Measurements from ENCODE around the gene STARD7.
A peak's percentile ranks its signal among the peaks of the same experiment; 100 is the strongest.

Gene STARD7

DNA sequence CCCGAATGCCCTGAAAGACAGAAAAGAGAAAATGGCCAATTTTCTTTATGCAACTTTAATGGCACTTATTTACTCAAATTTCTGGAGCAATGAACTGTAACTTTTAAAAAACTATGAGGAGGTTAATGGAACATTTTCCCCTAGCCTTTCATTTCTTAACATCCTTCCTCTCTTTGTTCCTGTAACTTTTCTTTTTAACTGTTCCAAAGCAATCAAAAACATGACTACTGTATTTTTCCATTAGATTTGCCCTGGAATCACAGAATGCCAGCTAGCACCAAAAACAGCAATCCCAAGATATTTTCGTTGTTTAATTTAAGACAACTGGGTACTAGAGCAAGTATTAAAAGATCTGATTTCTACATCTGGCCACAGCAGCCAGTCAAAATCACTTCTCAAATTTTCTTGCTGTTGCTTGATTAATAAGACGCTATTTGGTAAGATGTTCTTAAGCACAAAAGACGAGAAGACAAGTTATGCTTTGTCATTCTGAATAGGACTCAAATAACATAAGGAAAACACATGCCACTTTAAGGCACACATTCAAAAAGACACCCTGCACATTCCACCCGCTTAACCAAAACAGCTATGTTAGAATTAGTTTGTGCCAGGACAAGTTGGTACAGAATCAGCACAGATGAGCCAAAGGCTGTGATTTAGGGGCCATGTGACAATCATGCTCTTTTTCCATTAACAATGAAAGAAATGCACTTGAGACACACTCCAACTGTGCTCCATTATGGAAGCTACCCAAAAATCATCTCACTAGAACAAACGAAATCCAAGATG lies 3.6 kb downstream of the STARD7 start:
- DNase-seq, result no peak
- H3K9ac ChIP-seq (ENCODE audit: low read length), result peak overlapping the region; percentile 80
- no peak overlapping the region for H3K14ac ChIP-seq (ENCODE audit: low read length in 2 of 2)
- peaks cover 15% of the 10 kb centered on the region for H3K4me1 ChIP-seq (ENCODE audit: control insufficient read depth, insufficient read depth, low read depth, low read length)
- H3K9me3 ChIP-seq (ENCODE audit: control insufficient read depth, low read length), result no peaks in the 10 kb centered on the region
- H3K27ac ChIP-seq (ENCODE audit: low read length, poor library complexity, severe bottlenecking), result peak overlapping the region; percentile 31
- no peak overlapping the region for H2BK120ac ChIP-seq (ENCODE audit: low read depth, low read length)
- no peak overlapping the region for H3K4ac ChIP-seq (ENCODE audit: low read depth in 1 of 2, low read length in 2 of 2)
- WGBS, result 93% methylated on average over 5 of the region's 6 CpGs
- H4K8ac ChIP-seq (ENCODE audit: low read length), result no peak overlapping the region
- H3K18ac ChIP-seq (ENCODE audit: low read depth in 1 of 2, low read length in 2 of 2), result no peak overlapping the region
- H3K27me3 ChIP-seq (ENCODE audit: control insufficient read depth in 1 of 2, insufficient read depth in 1 of 2, low read length in 2 of 2), result no peaks in the 10 kb centered on the region
- H2AK5ac ChIP-seq (ENCODE audit: low read length, severe bottlenecking), result no peak overlapping the region
- H3K4me3 ChIP-seq (ENCODE audit: insufficient read depth in 1 of 2, low read depth in 1 of 2, low read length in 2 of 2), result peak overlapping the region in 1 of 2 experiments; percentile 61
- H3K23ac ChIP-seq (ENCODE audit: low read length in 2 of 2), result no peak overlapping the region
- peak overlapping the region; percentile 27 for H3K4me2 ChIP-seq (ENCODE audit: low read length, poor library complexity, severe bottlenecking)
- H3K36me3 ChIP-seq (ENCODE audit: control insufficient read depth in 1 of 2, insufficient read depth in 2 of 2, low read depth in 1 of 2, low read length in 2 of 2), result no peaks in the 10 kb centered on the region
- no peak overlapping the region for H2BK15ac ChIP-seq (ENCODE audit: low read depth, poor library complexity, severe bottlenecking)
- no peak overlapping the region for H4K91ac ChIP-seq (ENCODE audit: low read length)
- no peak overlapping the region for H2BK5ac ChIP-seq (ENCODE audit: low read depth, low read length, poor library complexity, severe bottlenecking)
- H2AFZ ChIP-seq (ENCODE audit: low read depth, low read length), result no peak overlapping the region
- no peak overlapping the region for H2BK12ac ChIP-seq (ENCODE audit: low read length in 2 of 2)
- H3K79me1 ChIP-seq (replicated peaks; ENCODE audit: low read length, poor library complexity, severe bottlenecking), result peaks cover 8% of the 10 kb centered on the region

DNA sequence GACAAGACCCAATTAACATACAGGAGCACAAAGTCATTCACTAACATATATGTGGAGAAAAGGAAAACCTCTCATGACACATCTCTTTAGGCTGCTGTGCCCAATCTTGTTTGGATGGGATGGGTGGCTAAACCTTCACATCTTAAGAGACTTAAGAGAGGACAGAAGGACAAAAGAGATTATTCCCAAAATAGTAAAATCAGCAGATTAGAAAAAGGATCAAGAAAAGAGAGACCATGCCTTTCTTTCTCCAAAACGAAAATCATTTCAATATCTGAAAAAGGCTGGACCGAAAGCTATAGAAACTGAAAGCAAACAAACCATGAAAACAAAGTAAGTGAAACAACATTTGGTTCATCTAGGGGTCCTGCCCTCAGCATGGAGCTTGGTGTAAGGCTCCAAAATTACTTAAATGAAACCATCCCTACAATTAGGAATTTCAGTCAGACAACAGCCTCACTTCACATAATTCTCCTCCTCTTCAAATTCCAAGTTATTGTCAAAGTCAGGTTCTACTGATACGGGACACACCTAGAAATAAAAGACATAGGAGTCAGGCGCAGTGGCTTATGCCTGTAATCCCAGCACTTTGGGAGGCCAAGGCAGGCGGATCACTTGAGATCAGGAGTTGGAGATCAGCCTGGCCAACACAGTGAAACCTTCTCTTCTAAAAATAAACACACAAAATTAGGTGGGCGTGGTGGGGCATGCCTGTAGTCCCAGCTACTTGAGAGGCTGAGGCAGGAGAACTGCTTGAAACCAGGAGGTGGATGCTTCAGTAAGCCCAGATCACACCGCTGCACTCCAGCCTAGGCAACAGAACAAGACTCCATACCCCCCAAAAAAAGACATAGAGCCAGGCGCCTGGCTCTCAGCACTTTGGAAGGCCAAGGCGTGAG lies 5.2 kb downstream of the STARD7 start:
- Histone ChIP-seq H3K27me3 (ENCODE audit: control insufficient read depth in 1 of 2, insufficient read depth in 1 of 2, low read length in 2 of 2) (no peaks in the 10 kb centered on the region), H2BK120ac (ENCODE audit: low read depth, low read length) (no peak overlapping the region), H2BK15ac (ENCODE audit: low read depth, poor library complexity, severe bottlenecking) (no peak overlapping the region), H3K9ac (ENCODE audit: low read length) (peak overlapping the region; percentile 60), H3K4ac (ENCODE audit: low read depth in 1 of 2, low read length in 2 of 2) (no peak overlapping the region), H3K14ac (ENCODE audit: low read length in 2 of 2) (no peak overlapping the region), H3K9me3 (ENCODE audit: control insufficient read depth, low read length) (no peaks in the 10 kb centered on the region), H2AFZ (ENCODE audit: low read depth, low read length) (no peak overlapping the region), H3K27ac (ENCODE audit: low read length, poor library complexity, severe bottlenecking) (no peak overlapping the region), H3K4me3 (ENCODE audit: insufficient read depth in 1 of 2, low read depth in 1 of 2, low read length in 2 of 2) (peak overlapping the region in 1 of 2 experiments; percentile 41), H3K79me1 (replicated peaks; ENCODE audit: low read length, poor library complexity, severe bottlenecking) (no peaks in the 10 kb centered on the region), H3K36me3 (ENCODE audit: control insufficient read depth in 1 of 2, insufficient read depth in 2 of 2, low read depth in 1 of 2, low read length in 2 of 2) (no peaks in the 10 kb centered on the region), H4K8ac (ENCODE audit: low read length) (no peak overlapping the region), H3K23ac (ENCODE audit: low read length in 2 of 2) (peak overlapping the region in 1 of 2 experiments; percentile 50), H4K91ac (ENCODE audit: low read length) (no peak overlapping the region), H3K4me1 (ENCODE audit: control insufficient read depth, insufficient read depth, low read depth, low read length) (peaks cover 9% of the 10 kb centered on the region), H3K18ac (ENCODE audit: low read depth in 1 of 2, low read length in 2 of 2) (no peak overlapping the region), H2BK5ac (ENCODE audit: low read depth, low read length, poor library complexity, severe bottlenecking) (no peak overlapping the region), H2BK12ac (ENCODE audit: low read length in 2 of 2) (no peak overlapping the region), H3K4me2 (ENCODE audit: low read length, poor library complexity, severe bottlenecking) (no peak overlapping the region), H2AK5ac (ENCODE audit: low read length, severe bottlenecking) (no peak overlapping the region)
- WGBS, result 94% methylated on average over 9 of the region's 9 CpGs
- no peak for DNase-seq

DNA sequence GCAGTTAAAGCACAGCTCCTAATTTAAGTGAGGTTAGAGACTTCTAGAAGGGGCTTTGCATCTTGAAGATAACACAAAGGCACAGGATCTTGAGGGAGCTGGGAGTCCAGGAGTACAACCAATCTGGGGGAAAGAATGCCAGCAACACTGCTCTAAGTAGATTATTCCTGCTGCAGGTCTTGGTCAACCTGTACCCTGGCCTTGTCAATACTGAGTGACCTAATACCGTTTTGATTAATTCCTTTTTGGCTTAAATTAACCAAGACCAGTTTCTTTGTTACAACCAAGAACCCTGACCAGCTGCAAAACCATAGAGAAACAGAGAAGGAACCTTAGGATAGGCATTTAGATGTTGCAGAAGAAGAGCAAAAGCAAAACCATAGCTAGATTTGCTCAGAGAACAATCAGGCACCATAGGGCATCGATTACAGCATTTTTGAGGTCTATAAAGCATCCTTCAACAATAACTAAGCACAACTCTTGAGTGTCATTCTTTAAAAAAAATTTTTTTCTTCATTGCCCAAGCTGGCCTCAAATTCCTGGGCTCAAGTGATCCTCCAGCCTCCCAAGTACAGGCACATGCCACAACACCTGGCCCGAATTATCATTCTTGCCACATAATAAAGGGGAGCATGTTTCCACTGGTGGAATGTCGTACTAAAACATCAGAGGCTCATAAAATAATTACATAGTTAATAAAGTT lies 6.3 kb downstream of the STARD7 start:
- Histone ChIP-seq H2BK15ac (ENCODE audit: low read depth, poor library complexity, severe bottlenecking) (no peak overlapping the region), H2BK5ac (ENCODE audit: low read depth, low read length, poor library complexity, severe bottlenecking) (no peak overlapping the region), H3K9ac (ENCODE audit: low read length) (peak overlapping the region; percentile 60), H3K36me3 (ENCODE audit: control insufficient read depth in 1 of 2, insufficient read depth in 2 of 2, low read depth in 1 of 2, low read length in 2 of 2) (no peaks in the 10 kb centered on the region), H3K23ac (ENCODE audit: low read length in 2 of 2) (no peak overlapping the region), H3K79me1 (replicated peaks; ENCODE audit: low read length, poor library complexity, severe bottlenecking) (no peaks in the 10 kb centered on the region), H3K4me1 (ENCODE audit: control insufficient read depth, insufficient read depth, low read depth, low read length) (peaks cover 9% of the 10 kb centered on the region), H4K8ac (ENCODE audit: low read length) (no peak overlapping the region), H3K9me3 (ENCODE audit: control insufficient read depth, low read length) (no peaks in the 10 kb centered on the region), H3K4me2 (ENCODE audit: low read length, poor library complexity, severe bottlenecking) (no peak overlapping the region), H2AK5ac (ENCODE audit: low read length, severe bottlenecking) (no peak overlapping the region), H3K27me3 (ENCODE audit: control insufficient read depth in 1 of 2, insufficient read depth in 1 of 2, low read length in 2 of 2) (no peaks in the 10 kb centered on the region), H3K4me3 (ENCODE audit: insufficient read depth in 1 of 2, low read depth in 1 of 2, low read length in 2 of 2) (no peak overlapping the region), H3K27ac (ENCODE audit: low read length, poor library complexity, severe bottlenecking) (no peak overlapping the region), H4K91ac (ENCODE audit: low read length) (no peak overlapping the region), H2BK120ac (ENCODE audit: low read depth, low read length) (no peak overlapping the region), H3K18ac (ENCODE audit: low read depth in 1 of 2, low read length in 2 of 2) (no peak overlapping the region), H2BK12ac (ENCODE audit: low read length in 2 of 2) (no peak overlapping the region), H2AFZ (ENCODE audit: low read depth, low read length) (no peak overlapping the region), H3K4ac (ENCODE audit: low read depth in 1 of 2, low read length in 2 of 2) (no peak overlapping the region), H3K14ac (ENCODE audit: low read length in 2 of 2) (no peak overlapping the region)
- WGBS, result 88% methylated on average over 2 of the region's 4 CpGs
- DNase-seq, result no peak

DNA sequence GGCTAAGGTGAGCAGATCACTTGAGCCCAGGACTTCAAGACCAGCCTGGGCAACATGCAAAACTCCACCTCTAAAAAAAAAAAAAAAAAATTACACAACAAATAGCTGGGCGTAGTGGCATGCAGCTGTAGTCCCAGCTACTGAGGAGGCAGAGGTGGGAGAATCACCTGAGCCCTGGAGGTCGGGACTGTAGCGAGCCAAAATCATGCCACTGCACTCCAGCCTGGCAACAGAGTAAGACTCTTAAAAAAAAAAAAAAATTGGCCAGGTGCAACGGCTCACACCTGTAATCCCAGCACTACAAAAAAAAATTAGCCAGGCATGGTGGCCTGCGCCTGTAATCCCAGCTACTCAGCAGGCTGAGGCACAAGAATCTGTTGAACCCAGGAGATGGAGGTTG lies 7.3 kb downstream of the STARD7 start:
- no peak overlapping the region for H3K4me3 ChIP-seq (ENCODE audit: insufficient read depth in 1 of 2, low read depth in 1 of 2, low read length in 2 of 2)
- H3K79me1 ChIP-seq (replicated peaks; ENCODE audit: low read length, poor library complexity, severe bottlenecking), result no peaks in the 10 kb centered on the region
- H3K23ac ChIP-seq (ENCODE audit: low read length in 2 of 2), result no peak overlapping the region
- no peak overlapping the region for H4K91ac ChIP-seq (ENCODE audit: low read length)
- H2AK5ac ChIP-seq (ENCODE audit: low read length, severe bottlenecking), result no peak overlapping the region
- H3K27me3 ChIP-seq (ENCODE audit: control insufficient read depth in 1 of 2, insufficient read depth in 1 of 2, low read length in 2 of 2), result no peaks in the 10 kb centered on the region
- no peak overlapping the region for H2AFZ ChIP-seq (ENCODE audit: low read depth, low read length)
- no peaks in the 10 kb centered on the region for H3K36me3 ChIP-seq (ENCODE audit: control insufficient read depth in 1 of 2, insufficient read depth in 2 of 2, low read depth in 1 of 2, low read length in 2 of 2)
- no peaks in the 10 kb centered on the region for H3K9me3 ChIP-seq (ENCODE audit: control insufficient read depth, low read length)
- H2BK12ac ChIP-seq (ENCODE audit: low read length in 2 of 2), result no peak overlapping the region
- no peak overlapping the region for H3K9ac ChIP-seq (ENCODE audit: low read length)
- H3K18ac ChIP-seq (ENCODE audit: low read depth in 1 of 2, low read length in 2 of 2), result no peak overlapping the region
- H3K27ac ChIP-seq (ENCODE audit: low read length, poor library complexity, severe bottlenecking), result no peak overlapping the region
- no peak overlapping the region for H2BK5ac ChIP-seq (ENCODE audit: low read depth, low read length, poor library complexity, severe bottlenecking)
- H3K4me1 ChIP-seq (ENCODE audit: control insufficient read depth, insufficient read depth, low read depth, low read length), result peaks cover 13% of the 10 kb centered on the region
- no peak overlapping the region for H2BK15ac ChIP-seq (ENCODE audit: low read depth, poor library complexity, severe bottlenecking)
- 94% methylated on average over 5 of the region's 5 CpGs for WGBS
- no peak overlapping the region for H3K14ac ChIP-seq (ENCODE audit: low read length in 2 of 2)
- DNase-seq, result no peak
- H2BK120ac ChIP-seq (ENCODE audit: low read depth, low read length), result no peak overlapping the region
- H3K4ac ChIP-seq (ENCODE audit: low read depth in 1 of 2, low read length in 2 of 2), result no peak overlapping the region
- no peak overlapping the region for H4K8ac ChIP-seq (ENCODE audit: low read length)
- H3K4me2 ChIP-seq (ENCODE audit: low read length, poor library complexity, severe bottlenecking), result no peak overlapping the region

Data from mesenchymal stem cell (in vitro differentiated cells and primary cell).